ENCODE results near the gene RSPH1. TPM values are rescaled to one million over a fixed set of nuclear protein-coding genes. Genes with fewer than 3 reads are reported as not detected.

The RSPH1 gene
- total RNA-seq: 0.33 TPM

DNA sequence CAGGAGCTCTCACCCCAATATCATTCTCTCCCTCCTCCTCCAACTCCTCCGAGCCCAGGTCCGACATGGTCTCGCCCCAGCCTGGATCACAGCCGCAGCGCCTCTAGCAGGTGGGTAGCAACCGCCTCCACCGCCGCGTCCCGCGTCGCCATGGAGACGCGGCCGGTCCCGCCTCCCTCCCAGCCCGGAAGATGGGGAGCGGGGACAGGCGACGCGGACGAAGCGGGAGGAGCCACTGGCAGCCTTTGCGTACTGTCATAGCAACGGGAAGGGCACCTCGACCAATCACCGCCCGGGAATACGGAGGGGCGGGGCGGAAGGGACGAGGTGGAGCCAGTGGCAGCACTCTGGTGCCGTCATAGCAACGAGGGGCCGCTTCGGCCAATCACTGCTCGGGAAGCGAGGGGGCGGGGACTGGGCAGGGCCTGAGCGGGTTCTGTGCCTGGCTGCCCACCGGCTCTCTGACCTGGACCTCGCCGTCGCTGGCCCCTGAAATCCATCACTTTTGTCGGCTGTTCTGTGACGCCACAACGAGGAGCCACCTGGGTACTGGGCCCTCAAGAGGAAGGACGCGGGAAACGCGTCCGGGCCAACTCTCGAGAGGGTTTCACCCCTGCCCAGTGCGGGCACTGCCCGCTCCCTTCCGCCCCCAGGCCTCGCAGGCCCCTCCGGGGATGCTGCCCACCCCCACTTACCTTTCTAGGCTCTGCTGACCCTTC, at the start of gene RSPH1:
Gene RSPH1 (minus strand): TSS at position 105 of the 719 bp plus-strand sequence. CDS start 38 bp downstream, at position 67.
- peak; percentile 100 for DNase-seq (ENCODE audit: low spot score)
- peak; percentile 98 for ATAC-seq

DNA sequence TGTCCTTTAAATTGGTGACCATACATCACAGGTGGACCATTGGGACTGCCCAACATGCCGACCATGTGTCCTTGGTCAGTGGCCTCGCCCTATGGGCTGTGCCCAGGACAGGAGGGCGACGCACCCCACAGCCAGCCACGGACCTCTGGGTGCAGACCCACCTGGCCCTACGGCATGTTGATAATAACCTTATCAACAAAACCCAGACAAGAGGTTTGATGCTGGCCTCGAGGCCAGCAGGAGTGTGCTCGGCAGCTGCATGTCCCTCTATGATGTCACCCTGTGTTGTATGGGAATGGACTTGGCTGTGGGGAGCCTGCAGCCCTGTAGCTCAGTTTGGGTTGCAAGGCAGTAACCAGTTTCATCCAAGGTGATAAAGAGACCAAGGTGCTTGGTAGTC, 49.7 kb upstream of the RSPH1 start:
- DNase-seq (ENCODE audit: low spot score): no peak

DNA sequence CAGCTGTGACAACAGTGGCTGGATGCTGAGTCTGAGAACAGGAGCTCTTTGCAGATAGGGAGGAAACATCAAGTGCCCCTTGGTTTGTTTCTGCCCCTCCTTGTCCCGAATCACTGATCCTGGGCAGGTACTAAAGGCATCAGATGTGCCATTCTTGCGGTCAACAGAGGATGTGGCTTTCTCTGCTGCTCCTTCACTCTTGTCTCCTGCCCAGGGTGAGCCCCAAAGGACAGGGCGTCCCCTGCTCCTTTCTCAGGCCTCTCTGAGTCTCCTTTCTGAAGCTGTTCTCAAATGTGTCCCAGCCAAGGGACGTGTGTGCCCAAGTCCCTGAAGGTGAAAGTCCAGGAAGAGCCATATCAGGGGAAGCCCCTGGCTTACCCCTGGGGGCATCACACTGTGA, 49.3 kb upstream of the RSPH1 start:
- DNase-seq (ENCODE audit: low spot score) (no peak), ATAC-seq (no peak)

More for the DNA sequence above, 49.7 kb upstream of the RSPH1 start:
- ATAC-seq: no peak

DNA sequence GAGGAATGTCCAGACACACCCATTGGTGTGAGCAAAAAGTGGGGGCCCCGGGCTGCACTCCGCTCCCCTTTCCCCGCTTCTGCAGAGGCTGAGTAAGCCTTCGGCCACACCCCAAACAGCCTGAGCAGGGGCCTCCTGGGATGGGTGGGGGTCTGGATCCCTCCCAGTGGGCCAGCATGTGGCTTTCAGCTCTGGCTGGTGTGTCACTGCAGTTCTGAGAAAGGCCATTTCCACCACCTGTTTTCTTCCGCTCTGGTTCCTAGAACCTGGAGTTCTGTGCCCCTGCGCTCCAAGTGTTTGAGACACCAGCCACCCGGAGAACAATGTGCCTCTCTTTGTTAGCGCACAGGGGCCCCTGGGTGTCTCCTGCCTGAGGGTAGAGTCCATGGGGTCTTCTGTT, 48.5 kb upstream of the RSPH1 start:
- no peak for DNase-seq (ENCODE audit: low spot score)
- ATAC-seq: no peak

DNA sequence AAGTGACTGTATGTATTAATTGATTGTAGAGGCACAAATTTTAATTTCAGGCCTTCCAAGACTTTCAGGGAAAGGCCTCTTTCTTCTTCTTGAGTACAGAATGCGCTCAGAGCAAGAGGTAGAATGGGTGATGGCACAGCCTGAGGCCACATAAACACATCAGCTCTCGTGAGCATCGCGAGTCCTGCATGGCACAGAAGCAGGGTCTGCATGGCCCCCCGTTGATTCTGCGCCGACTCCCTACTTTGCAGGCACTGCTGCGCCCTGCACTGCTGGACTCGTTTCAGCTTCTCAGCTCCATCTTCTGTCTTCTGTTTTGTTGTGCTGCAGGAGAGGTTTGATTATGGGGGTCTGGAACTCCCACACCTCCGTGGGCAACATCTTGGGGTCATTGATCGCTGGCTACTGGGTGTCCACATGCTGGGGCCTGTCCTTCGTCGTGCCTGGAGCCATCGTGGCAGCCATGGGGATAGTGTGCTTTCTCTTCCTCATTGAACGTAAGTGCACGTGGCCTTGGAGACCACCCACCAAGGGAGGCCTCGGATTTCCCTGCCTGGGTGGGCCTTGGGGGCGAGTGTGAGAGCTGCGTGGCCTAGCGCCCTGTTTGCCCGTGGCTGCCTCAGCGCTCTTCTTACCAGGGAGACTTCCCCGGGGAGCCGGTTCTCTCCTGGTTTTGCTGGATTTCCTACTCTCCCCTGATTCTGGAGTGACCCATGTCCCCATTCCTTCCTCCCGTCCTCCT, 47.3 kb upstream of the RSPH1 start:
- DNase-seq (ENCODE audit: low spot score) (no peak), ATAC-seq (no peak)

DNA sequence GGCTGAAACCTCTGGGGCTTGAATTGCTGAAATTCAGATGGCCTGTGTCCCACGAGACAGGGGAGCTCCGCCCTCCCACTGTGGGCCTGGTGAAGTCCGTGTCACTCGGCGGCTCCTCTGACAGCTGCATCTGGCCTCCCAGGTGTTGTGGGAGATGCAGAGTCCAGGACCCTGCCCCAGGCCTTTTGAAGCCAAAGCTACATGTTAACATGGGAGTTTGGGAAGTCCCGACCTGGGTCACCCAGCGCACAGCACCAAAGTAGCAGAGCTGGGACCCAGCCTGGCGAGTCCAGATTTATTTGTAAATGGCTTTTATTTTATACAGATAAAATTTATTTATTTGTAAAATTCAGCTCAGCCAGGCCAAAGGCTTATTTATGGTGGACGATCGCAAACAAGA, 46.6 kb upstream of the RSPH1 start:
- DNase-seq (ENCODE audit: low spot score): no peak
- no peak for ATAC-seq

DNA sequence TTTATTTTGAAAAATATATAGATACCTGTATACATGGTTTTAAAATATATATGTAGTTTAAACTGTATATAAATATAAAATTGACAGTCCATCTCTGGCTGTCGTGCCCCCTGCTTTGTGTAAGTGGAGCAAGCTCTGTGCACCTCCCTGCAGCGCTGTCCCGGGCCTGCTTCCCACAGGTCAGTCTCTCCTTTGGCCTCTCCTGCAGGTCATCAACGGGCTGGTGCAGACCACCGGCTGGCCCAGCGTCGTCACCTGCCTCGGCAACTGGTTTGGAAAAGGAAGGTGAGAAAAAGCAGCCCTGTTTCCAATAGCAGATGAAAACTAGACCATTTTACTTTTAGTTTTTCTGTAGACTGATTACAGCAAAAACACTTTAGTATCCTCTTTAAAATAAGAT, 46.2 kb upstream of the RSPH1 start:
- no peak for ATAC-seq
- DNase-seq (ENCODE audit: low spot score): no peak

DNA sequence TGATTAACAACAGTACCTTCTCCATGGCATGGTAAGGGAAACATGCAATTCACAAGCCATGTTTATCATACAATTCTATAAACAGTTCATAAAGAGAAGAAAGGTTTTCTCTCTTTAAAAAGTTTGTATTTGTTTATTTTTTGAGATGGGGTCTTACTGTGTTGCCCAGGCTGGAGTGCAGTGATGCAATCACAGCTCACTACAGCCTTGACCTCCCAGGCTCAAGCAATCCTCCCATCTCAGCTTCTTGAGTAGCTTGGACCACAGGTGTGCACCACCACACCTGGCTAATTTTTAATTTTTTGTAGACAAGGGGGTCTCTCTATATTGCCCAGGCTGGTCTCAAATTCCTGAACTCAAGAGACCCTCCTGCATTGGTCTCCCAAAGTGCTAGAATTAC, 45.6 kb upstream of the RSPH1 start:
- DNase-seq (ENCODE audit: low spot score): no peak
- no peak for ATAC-seq

DNA sequence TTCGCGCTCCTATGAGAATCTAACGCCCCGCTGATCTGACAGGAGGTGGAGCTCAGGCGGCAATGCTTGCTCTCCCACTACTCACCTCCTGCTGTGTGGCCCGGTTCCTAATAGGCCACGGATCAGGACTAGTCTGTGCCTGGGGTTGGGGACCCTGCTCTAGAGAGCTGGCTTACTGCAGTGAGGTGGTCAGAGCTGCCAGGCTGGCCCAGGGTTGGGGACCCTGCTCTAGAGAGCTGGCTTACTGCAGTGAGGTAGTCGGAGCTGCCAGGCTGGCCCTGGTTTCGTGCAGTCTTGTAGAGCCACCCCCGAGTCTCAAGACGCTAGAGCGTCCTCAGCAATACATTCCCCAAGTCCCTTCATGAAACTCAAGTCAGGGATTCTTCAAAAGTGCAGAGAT, 45.1 kb upstream of the RSPH1 start:
- ATAC-seq (no peak), DNase-seq (ENCODE audit: low spot score) (no peak)

DNA sequence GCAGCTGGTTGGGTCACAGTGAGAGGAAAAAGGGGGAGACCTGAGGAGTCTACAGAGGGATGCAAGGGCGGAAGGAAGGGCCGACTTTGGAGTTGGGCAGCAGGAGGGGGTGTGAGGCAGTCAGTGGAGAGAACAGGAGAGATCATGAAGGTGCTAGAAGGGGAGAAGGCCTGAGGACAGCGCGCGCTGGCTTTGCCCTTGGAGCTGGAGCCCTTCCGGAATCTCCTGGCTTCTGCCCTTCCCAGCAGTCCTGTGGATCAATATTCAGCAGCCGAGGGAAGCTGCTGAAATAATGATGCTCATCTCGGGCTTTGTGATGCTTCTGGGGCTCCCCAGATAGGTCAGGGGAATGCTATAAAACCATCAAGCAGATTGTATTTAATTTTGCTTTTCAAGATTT, 44.4 kb upstream of the RSPH1 start:
- DNase-seq (ENCODE audit: low spot score) (peak; percentile 76), ATAC-seq (peak; percentile 55)

DNA sequence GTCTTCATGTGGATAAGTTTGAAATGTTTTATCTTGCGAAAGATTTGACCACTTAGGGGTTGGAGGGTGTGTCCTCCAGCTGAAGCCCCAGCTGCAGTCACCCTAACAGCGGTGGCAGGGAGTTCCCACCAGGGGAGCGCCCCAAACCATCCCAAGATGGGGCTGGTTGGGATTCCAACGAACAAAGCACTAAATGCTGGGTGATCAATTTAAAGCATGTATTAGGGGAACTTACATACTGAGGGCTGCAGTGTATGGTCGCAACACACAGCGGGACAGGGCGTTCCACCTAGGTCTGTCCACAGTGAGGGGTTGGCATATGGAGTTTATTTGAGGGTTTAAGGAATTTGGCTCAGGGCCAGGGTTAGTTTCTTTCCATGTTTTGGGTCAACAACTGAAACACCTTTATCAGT, 43.9 kb upstream of the RSPH1 start:
- no peak for DNase-seq (ENCODE audit: low spot score)
- peak; percentile 3 for ATAC-seq

DNA sequence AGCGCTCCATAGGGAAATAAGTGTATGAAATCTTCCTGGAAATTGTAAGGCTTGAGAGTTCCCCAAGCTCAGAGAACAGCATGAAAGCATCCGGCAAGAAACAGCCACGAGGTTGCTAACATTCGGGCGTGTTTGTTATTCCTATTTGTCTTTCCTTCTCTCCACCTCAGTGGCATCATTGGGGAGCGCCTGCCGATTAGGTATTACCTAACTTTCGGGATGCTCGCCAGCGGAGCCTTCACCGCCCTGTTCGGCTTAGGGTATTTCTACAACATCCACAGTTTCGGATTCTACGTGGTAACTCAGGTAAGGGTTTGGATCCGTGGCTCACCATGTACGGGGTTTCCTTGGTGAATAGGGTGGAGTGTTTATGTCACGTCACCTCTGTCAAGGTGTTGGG, 43.3 kb upstream of the RSPH1 start:
- ATAC-seq (peak; percentile 48), DNase-seq (ENCODE audit: low spot score) (peak; percentile 86)

DNA sequence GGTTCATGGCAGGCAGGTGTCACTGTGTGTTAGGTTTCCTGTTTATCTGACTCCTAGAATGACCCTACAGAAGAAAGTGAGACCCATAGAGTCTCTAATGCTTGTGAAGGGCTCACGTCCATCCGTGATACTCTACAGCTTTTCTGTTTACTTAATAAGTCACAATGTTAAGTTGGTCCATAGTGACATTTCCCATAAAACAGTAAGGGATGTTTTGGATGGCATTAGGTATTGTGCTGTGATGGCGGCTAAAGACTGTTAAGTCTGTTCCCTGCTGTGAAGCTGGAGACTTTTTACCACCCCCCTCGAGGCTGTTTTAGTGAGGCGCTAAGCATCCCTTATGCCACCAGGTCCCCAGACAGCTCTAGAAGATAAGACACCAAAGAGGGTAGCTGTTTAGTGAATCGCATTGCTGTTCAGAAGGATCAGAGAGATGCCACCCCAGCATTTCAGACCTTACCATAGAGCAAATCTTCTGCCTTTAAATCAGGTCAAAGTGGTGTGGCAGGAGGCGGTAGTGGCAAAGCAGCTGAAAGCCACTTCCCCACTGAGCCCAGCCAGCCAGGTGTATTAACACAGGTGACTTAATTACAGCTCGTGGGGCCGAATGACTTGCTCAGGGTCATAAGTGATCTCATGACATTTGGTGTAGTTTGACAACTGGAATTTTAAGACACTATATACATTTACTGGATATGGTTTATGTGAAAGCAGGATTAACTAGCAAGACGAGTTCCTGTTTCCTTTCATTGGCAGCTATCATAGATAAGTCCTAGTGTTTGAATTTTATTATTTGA, 42.7 kb upstream of the RSPH1 start:
- no peak for DNase-seq (ENCODE audit: low spot score)
- no peak for ATAC-seq

DNA sequence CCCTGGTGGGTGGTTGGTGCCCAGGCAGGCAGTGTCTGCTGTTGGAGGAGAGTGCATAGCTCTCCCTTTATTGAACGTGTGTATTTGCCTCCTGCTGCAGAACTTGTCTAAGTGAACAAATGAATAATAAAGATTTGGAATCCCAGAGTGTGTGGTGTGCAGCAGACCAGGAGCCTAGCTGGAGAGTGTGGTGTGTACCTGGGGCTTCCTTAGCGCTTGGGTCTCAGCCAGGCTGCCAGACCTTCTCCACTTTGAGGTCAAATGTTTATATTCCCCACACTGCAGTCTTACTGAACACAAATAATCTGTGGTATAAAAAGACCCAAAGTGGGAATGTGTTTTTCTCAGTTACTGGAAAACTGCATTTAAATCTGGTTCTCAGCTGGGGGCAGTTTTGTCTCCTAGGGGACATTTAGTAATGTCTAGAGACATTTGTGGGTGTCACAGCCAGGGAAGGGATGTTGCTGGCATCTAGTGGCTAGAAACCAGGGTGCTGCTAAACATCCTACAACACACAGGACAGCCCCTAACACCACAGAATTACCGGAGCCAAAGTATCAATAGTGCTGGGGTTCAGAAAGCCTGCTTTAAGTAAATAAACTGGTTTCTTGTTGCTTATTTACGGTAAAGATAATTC, 41.2 kb upstream of the RSPH1 start:
- ATAC-seq: peak; percentile 11
- DNase-seq (ENCODE audit: low spot score): no peak

DNA sequence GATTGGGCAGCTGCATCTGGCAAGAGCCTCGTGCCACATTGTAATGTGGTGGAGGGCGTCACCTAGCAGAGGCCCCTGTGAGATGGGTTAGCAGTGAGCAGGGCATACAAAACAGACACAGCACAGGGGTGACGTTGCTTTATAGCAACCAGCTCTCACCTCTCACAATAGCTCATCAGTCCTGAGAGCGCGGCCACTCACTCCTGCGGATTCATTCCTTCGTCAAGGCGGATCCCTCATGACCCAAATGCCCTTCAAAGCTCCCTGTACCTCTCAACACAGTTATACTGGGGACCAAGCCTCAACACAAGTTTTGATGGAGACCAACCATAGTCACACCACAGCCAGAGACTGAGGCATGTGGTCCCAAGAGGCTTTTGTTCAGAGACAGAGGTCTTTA, 40.6 kb upstream of the RSPH1 start:
- ATAC-seq: no peak
- DNase-seq (ENCODE audit: low spot score): no peak

DNA sequence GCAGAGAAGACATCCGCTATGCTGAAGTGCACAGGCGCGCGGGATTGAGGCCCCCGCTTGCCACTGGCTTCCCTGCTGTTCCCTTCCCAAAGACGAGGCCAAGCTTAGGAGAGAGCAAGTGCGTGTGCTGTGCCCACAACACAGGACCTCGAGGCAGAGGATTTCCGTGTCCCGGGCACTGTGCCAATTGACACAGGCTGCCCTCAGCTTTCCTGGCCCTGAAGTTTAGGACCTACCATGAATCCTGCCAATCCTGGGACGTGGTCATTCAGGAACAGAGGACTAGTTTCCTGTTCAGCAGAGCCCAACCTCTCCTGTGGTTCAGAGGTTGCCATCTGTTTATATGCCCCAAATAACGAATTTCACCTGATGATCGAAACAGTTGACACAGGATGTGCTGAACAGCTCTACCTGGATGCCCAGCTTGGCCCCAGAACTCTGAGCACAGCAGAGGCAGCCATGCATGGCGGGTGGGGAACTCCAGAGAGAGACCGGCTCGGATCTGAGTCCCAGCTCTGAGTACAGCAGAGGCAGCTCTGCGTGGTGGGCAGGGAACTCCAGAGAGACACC, 39.7 kb upstream of the RSPH1 start:
- ATAC-seq (peak; percentile 71), DNase-seq (ENCODE audit: low spot score) (peak; percentile 94)

DNA sequence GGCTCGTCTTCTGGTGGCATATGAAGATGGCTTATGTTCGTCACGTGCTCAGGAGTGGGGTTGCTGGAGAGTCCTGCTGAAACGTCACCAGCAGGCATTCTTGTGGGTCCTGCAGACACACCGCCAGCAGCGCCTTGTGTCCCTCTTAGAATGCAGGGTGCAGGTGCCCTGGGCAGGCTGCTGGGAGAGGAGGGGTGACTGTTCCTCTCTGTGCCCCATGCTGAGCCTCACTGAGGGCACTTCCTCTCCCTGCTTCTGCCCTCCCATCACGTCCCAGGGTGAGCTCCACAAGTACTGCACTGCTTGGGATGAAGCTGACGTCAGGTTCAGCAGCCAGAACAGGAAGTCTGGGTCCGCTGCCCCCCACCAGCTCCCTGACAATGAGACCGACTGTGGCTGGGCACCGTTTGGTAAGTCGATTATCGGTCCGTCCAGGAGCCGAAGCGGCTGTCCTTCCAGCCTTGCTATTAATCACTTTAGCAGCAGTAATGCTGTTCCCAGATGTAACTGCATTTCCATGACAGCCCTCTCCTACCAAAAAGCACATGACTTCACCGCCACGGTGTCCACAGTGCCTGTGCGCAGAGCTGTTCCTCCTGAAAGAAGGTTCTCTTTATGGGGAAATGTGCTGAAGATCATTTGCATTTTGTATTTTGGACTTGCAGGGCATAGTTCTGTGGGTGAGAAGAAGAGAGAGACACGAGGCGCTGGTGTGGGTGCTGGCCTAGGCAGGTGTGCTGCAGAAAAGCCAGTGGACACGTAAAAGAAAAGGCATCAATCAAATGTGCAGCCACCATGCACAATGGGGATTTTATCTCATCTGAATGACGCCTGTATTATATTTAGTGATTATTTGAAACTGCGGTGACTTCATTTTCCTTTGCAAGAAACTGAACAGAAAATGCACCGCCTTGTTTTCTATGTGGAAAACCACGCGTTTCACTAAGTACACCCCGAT, 38.7 kb upstream of the RSPH1 start:
- DNase-seq (ENCODE audit: low spot score) (peak; percentile 45), ATAC-seq (no peak)

DNA sequence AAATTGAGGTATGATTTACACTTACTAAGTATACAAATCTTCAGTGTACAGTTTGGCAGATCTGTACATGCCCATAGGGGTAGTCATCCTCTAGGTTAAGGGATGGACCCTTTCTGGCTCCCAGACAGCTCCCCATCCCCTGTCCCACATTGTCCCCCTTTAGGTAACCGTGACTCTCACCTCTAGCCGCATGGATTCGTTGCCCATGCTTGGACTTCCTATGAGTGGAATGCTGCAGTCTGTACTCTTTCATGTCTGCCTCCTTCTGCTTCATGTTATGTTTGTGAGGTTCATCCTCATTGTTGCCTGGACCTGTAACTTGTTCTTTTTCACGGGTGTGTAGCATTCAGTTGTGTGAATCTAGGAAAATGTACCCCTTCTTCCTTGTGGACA, 37.9 kb upstream of the RSPH1 start:
- DNase-seq (ENCODE audit: low spot score) (peak; percentile 21), ATAC-seq (no peak)

DNA sequence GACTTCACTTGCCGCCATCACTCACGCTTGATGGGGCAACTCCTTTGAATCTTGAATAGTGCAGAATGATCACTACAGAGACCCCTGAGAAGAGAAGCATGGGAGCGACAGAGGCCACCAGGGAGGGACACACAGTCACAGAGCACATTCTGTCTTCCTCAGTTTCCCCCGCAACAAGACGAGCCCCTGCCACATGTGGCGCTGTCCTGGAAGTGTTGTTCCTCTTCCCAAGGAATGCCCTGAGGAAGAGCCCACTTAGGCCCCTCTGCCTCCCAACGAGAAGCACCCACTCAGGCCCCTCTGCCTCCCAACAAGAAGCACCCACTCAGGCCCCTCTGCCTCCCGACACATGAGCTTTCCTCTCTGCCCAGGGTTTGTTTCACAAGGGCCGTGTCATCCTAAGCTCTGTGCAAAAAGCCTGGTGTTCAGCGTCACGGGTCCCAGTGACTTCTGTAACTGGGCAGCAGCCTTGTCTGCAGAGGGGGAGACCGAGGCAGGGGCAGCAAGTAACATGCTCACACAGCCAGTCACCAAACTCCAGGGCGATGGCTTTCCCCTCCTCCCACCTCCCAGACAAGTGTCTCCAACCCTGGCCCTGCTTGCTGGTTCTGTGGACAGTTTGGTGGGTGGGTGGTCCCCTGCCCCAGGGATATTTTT, 37.4 kb upstream of the RSPH1 start:
- DNase-seq (ENCODE audit: low spot score) (peak; percentile 30), ATAC-seq (no peak)

Measured in left lobe of liver (tissue), 2 donors.